GM21786 (cell line): Measurements from ENCODE around the gene NFATC3.

ENCODE experiments used
- ATAC-seq: cut with Tn5 transposase; IDR thresholded peaks from one replicate; pipeline ENCODE4 v1.9.1; 2021; ENCODE audit not compliant: unreplicated experiment

Gene NFATC3

GRCh38 chr16:68267612-68268405, 182.6 kb downstream of the NFATC3 start:
- no peak for ATAC-seq

DNA sequence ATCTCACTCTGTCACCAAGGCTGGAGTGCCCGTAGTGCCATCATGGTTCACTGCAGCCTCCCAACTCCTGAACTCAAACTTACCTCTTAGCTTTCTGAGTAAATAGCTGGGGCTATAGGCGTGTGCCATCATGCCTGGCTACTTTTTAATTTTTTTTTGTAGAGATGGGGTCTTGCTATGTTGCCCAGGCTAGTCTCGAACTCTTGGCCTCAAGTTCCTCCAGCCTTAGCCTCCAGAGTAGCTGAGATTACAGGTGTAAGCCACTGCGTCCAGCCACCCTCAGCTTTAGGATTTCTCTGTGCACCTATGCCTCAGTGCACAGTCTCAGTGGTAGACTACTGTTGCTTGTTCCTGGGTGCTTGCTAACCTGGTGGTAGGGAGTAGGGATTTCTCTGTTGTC, 184.6 kb downstream of the NFATC3 start:
- no peak for ATAC-seq

DNA sequence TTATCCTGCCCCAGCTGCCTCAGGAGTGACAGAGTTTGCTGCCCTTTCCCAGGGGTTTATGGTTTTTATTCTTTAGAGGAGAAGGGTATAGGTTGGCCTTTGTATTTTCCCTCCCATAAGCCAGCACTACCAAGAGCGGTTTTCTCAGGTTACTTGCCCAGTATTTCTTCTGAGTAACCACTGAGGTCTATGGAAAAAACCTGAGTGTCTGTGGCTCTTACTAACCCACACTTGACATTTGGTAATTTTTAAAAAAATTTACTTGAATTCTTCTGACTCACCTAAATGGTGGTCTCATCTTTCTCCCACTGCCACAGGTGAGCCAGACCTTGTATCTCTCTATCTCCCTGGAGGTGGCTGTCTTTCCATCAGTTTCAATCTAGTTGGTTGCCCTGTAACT, 185.2 kb downstream of the NFATC3 start:
- no peak for ATAC-seq

DNA sequence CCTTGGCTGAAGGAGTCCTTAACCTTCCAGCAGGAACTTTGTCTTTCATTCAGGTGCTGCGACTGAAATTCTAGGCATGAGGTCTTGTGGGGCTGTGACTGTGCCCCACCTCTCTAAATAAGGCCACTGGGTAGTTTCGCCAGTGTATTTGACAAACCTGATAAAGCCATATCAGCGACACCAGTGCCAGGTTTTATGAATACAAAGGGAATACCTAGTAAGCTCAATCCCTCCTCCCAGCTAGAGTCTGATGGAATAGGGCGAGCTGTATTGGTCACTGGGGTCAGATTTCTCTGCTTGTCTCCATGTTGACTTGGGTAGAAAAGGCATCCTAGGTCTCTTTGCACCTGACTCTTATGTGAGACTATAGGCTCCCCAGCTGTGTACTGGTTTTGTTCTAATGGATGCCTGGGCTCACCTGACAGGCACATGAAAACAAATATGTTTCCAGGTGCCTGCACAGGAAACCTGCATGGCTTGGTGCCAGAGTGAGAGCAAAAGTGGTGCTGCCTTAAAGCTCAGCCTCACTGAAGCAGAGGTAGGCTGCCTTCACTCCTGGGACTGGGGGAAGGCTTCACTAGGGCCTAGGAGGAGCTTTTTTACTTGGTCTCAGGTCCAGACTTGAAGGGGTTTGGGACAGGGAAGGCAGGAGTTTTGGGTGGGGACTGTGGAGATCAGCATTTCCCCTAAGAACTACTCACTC, 187.5 kb downstream of the NFATC3 start:
- no peak for ATAC-seq

- ATAC-seq: no peak
These were observed 188.3 kb downstream of the NFATC3 start for GRCh38 chr16:68273459-68273858.

GRCh38 chr16:68273896-68274295, 188.7 kb downstream of the NFATC3 start:
- no peak for ATAC-seq

GRCh38 chr16:68274441-68274840, 189.3 kb downstream of the NFATC3 start:
- ATAC-seq: no peak

- ATAC-seq: peak; percentile 64
These were observed 190.5 kb downstream of the NFATC3 start for GRCh38 chr16:68275611-68276191.

DNA sequence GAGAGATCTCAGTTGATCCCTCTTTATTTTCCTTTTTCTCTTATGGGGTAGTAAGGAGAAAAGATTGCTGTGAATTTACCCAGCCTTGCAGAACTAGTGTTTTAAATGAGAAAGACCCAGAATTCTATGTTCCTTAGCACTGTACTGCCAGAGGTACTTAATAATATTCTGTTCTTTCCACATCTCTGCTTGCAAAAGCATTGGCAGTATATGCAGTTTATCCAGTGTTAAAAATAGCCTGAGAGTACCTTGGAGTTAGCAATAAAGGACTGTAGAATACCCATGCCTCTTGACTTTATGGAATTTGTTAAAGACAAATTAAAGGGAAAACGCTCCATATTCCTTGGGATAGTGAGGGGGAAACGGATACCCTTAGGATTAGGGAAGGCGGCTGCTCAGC, 191.1 kb downstream of the NFATC3 start:
- no peak for ATAC-seq
